Measurements from ENCODE around the gene KCNH3.
"Not testable (repeated sequence)": the region's sequence is repeated elsewhere in the genome, so short reads cannot be mapped to it uniquely, and the experiment has no call there.

The KCNH3 gene

GRCh38 chr12:49527361-49528130 is 11.3 kb upstream of the KCNH3 start:
- Histone ChIP-seq H3K36me3 (ENCODE audit: control insufficient read depth, insufficient read depth, low read length) (peaks cover 42% of the 10 kb centered on the region), H3K4me3 (ENCODE audit: low read depth, low read length) (no peak overlapping the region), H3K27me3 (ENCODE audit: control insufficient read depth, insufficient read depth, low read length) (no peaks in the 10 kb centered on the region), H3K4me1 (ENCODE audit: control insufficient read depth, insufficient read depth, low read length) (peaks cover 4% of the 10 kb centered on the region; the same call in 1 of the 2 replicates), H3K27ac (ENCODE audit: low read depth, low read length) (no peak overlapping the region), H3K9me3 (ENCODE audit: control insufficient read depth, insufficient read depth, low read depth, low read length) (no peaks in the 10 kb centered on the region), H3K9ac (ENCODE audit: low read length) (no peak overlapping the region)

- Histone ChIP-seq H3K27me3 (ENCODE audit: control insufficient read depth, insufficient read depth, low read length) (no peaks in the 10 kb centered on the region), H3K9ac (ENCODE audit: low read length) (no peak overlapping the region), H3K4me1 (ENCODE audit: control insufficient read depth, insufficient read depth, low read length) (peaks cover 4% of the 10 kb centered on the region; the same call in 1 of the 2 replicates), H3K36me3 (ENCODE audit: control insufficient read depth, insufficient read depth, low read length) (peaks cover 30% of the 10 kb centered on the region), H3K4me3 (ENCODE audit: low read depth, low read length) (no peak overlapping the region), H3K9me3 (ENCODE audit: control insufficient read depth, insufficient read depth, low read depth, low read length) (no peaks in the 10 kb centered on the region), H3K27ac (ENCODE audit: low read depth, low read length) (no peak overlapping the region)
Measured at GRCh38 chr12:49529414-49529813, 9.4 kb upstream of the KCNH3 start.

GRCh38 chr12:49531745-49532144 is 7.1 kb upstream of the KCNH3 start:
- Histone ChIP-seq H3K27me3 (ENCODE audit: control insufficient read depth, insufficient read depth, low read length) (peaks cover 23% of the 10 kb centered on the region), H3K27ac (ENCODE audit: low read depth, low read length) (no peak overlapping the region), H3K36me3 (ENCODE audit: control insufficient read depth, insufficient read depth, low read length) (peaks cover 8% of the 10 kb centered on the region), H3K4me1 (ENCODE audit: control insufficient read depth, insufficient read depth, low read length) (peaks cover 4% of the 10 kb centered on the region; the same call in 1 of the 2 replicates), H3K9ac (ENCODE audit: low read length) (no peak overlapping the region), H3K9me3 (ENCODE audit: control insufficient read depth, insufficient read depth, low read depth, low read length) (no peaks in the 10 kb centered on the region), H3K4me3 (ENCODE audit: low read depth, low read length) (no peak overlapping the region)

GRCh38 chr12:49533331-49533730 is 5.5 kb upstream of the KCNH3 start:
- Histone ChIP-seq H3K36me3 (ENCODE audit: control insufficient read depth, insufficient read depth, low read length) (no peaks in the 10 kb centered on the region), H3K4me3 (ENCODE audit: low read depth, low read length) (no peak overlapping the region), H3K9me3 (ENCODE audit: control insufficient read depth, insufficient read depth, low read depth, low read length) (no peaks in the 10 kb centered on the region), H3K9ac (ENCODE audit: low read length) (no peak overlapping the region), H3K27ac (ENCODE audit: low read depth, low read length) (no peak overlapping the region), H3K4me1 (ENCODE audit: control insufficient read depth, insufficient read depth, low read length) (peaks cover 8% of the 10 kb centered on the region; the same call in 1 of the 2 replicates), H3K27me3 (ENCODE audit: control insufficient read depth, insufficient read depth, low read length) (peaks cover 38% of the 10 kb centered on the region)

- H3K4me1 ChIP-seq (ENCODE audit: control insufficient read depth, insufficient read depth, low read length); H3K9ac ChIP-seq (ENCODE audit: low read length); H3K9me3 ChIP-seq (ENCODE audit: control insufficient read depth, insufficient read depth, low read depth, low read length); H3K27ac ChIP-seq (ENCODE audit: low read depth, low read length); H3K36me3 ChIP-seq (ENCODE audit: control insufficient read depth, insufficient read depth, low read length); H3K4me3 ChIP-seq (ENCODE audit: low read depth, low read length): not testable (repeated sequence)
- H3K27me3 ChIP-seq (ENCODE audit: control insufficient read depth, insufficient read depth, low read length): peaks cover 46% of the 10 kb centered on the region
Measured at GRCh38 chr12:49534122-49534521, 4.7 kb upstream of the KCNH3 start.

- peaks cover 8% of the 10 kb centered on the region; the same call in 1 of the 2 replicates for H3K4me1 ChIP-seq (ENCODE audit: control insufficient read depth, insufficient read depth, low read length)
- H3K4me3 ChIP-seq (ENCODE audit: low read depth, low read length): no peak overlapping the region
- no peak overlapping the region for H3K27ac ChIP-seq (ENCODE audit: low read depth, low read length)
- H3K9ac ChIP-seq (ENCODE audit: low read length): no peak overlapping the region
- no peaks in the 10 kb centered on the region for H3K36me3 ChIP-seq (ENCODE audit: control insufficient read depth, insufficient read depth, low read length)
- H3K9me3 ChIP-seq (ENCODE audit: control insufficient read depth, insufficient read depth, low read depth, low read length): no peaks in the 10 kb centered on the region
- peaks cover 53% of the 10 kb centered on the region for H3K27me3 ChIP-seq (ENCODE audit: control insufficient read depth, insufficient read depth, low read length)
Measured at GRCh38 chr12:49534731-49535278, 4.0 kb upstream of the KCNH3 start.

GRCh38 chr12:49535921-49536525 is 2.8 kb upstream of the KCNH3 start:
- Histone ChIP-seq H3K4me3 (ENCODE audit: low read depth, low read length) (no peak overlapping the region), H3K4me1 (ENCODE audit: control insufficient read depth, insufficient read depth, low read length) (peaks cover 13% of the 10 kb centered on the region; the same call in 1 of the 2 replicates), H3K36me3 (ENCODE audit: control insufficient read depth, insufficient read depth, low read length) (no peaks in the 10 kb centered on the region), H3K27me3 (ENCODE audit: control insufficient read depth, insufficient read depth, low read length) (peaks cover 65% of the 10 kb centered on the region), H3K27ac (ENCODE audit: low read depth, low read length) (no peak overlapping the region), H3K9me3 (ENCODE audit: control insufficient read depth, insufficient read depth, low read depth, low read length) (no peaks in the 10 kb centered on the region), H3K9ac (ENCODE audit: low read length) (no peak overlapping the region)

GRCh38 chr12:49536526-49537071 is 2.2 kb upstream of the KCNH3 start:
- H3K27me3 ChIP-seq (ENCODE audit: control insufficient read depth, insufficient read depth, low read length): peaks cover 71% of the 10 kb centered on the region

GRCh38 chr12:49537231-49537751 is 1.5 kb upstream of the KCNH3 start:
- peaks cover 78% of the 10 kb centered on the region for H3K27me3 ChIP-seq (ENCODE audit: control insufficient read depth, insufficient read depth, low read length)
- peak overlapping the region; percentile 51 for H3K4me3 ChIP-seq (ENCODE audit: low read depth, low read length)
- H3K9ac ChIP-seq (ENCODE audit: low read length): no peak overlapping the region
- no peaks in the 10 kb centered on the region for H3K36me3 ChIP-seq (ENCODE audit: control insufficient read depth, insufficient read depth, low read length)
- peaks cover 17% of the 10 kb centered on the region; the same call in 1 of the 2 replicates for H3K4me1 ChIP-seq (ENCODE audit: control insufficient read depth, insufficient read depth, low read length)
- no peak overlapping the region for H3K27ac ChIP-seq (ENCODE audit: low read depth, low read length)
- H3K9me3 ChIP-seq (ENCODE audit: control insufficient read depth, insufficient read depth, low read depth, low read length): no peaks in the 10 kb centered on the region

More at GRCh38 chr12:49536526-49537071, 2.2 kb upstream of the KCNH3 start:
- Histone ChIP-seq H3K4me3 (ENCODE audit: low read depth, low read length) (no peak overlapping the region), H3K9ac (ENCODE audit: low read length) (no peak overlapping the region), H3K27ac (ENCODE audit: low read depth, low read length) (no peak overlapping the region), H3K4me1 (ENCODE audit: control insufficient read depth, insufficient read depth, low read length) (peaks cover 17% of the 10 kb centered on the region; the same call in 1 of the 2 replicates), H3K9me3 (ENCODE audit: control insufficient read depth, insufficient read depth, low read depth, low read length) (no peaks in the 10 kb centered on the region), H3K36me3 (ENCODE audit: control insufficient read depth, insufficient read depth, low read length) (no peaks in the 10 kb centered on the region)

GRCh38 chr12:49537752-49538509 is 899 bp upstream of the KCNH3 start:
- Histone ChIP-seq H3K4me3 (ENCODE audit: low read depth, low read length) (peak overlapping the region; percentile 51), H3K27me3 (ENCODE audit: control insufficient read depth, insufficient read depth, low read length) (peaks cover 84% of the 10 kb centered on the region), H3K9me3 (ENCODE audit: control insufficient read depth, insufficient read depth, low read depth, low read length) (no peaks in the 10 kb centered on the region), H3K9ac (ENCODE audit: low read length) (no peak overlapping the region), H3K27ac (ENCODE audit: low read depth, low read length) (no peak overlapping the region), H3K36me3 (ENCODE audit: control insufficient read depth, insufficient read depth, low read length) (no peaks in the 10 kb centered on the region), H3K4me1 (ENCODE audit: control insufficient read depth, insufficient read depth, low read length) (peaks cover 17% of the 10 kb centered on the region; the same call in 1 of the 2 replicates)

All from HUES6 (cell line).